Measurements from ENCODE around the gene MOBP. TPM values are rescaled to one million over a fixed set of nuclear protein-coding genes. Genes with fewer than 3 reads are reported as not detected.
"Not testable (repeated sequence)": the region's sequence is repeated elsewhere in the genome, so short reads cannot be mapped to it uniquely, and the experiment has no call there.

MOBP gene, protein sequence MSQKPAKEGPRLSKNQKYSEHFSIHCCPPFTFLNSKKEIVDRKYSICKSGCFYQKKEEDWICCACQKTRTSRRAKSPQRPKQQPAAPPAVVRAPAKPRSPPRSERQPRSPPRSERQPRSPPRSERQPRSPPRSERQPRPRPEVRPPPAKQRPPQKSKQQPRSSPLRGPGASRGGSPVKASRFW
- under 1 TPM in 3 of 5 donors, not detected in 2; 0.29 to 0.92 (median 0.58) TPM for total RNA-seq
- under 1 TPM in 1 of 3 donors, not detected in 2; 0.06 TPM for polyA plus RNA-seq
- long read RNA-seq, donor 1: 0 reads
- long read RNA-seq, donor 2: 0 reads
- long read RNA-seq, donor 3: 0 reads
- long read RNA-seq, donor 4: 0 reads
- long read RNA-seq, donor 5: 0 reads
- long read RNA-seq, donor 6: 0 reads
- long read RNA-seq, donor 7: 0 reads
- long read RNA-seq, donor 8: 0 reads
- long read RNA-seq, donor 9: 0 reads
- long read RNA-seq, donor 10: 0 reads

DNA sequence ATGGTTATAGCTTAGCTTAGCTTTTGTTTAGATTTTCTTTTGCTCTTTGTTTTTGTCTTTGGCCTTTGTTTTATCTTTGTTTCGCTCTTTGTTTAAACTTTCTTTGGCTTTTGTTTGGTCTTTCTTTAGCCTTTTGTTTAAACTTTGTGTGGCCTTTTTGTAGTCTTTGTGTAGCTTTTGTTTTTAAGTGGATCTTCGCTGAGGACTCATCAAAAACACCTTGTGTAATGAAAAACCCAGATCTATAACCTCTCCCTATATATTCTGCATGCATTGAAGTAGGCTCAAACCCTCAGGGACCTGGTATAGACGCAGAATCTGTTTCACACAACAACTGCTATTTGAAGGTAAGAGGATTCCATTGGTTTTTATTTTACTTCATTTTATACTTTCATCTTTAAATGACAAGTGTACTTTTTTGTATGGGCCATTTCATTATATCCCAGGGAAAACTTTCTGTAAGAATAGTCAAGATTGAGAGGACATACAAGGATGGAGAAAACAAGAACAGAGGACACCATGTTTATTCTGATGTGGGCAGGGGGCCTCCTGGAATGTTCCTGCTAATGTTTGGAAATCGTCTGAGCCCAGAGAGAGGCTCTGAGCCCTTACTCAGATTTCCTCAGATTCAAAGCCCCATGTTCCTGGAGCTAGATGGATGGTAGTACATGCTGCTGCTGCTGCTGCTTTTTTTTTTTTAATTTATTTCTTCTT is at the start of gene MOBP:
Gene MOBP, plus strand, starts transcription at position 287 of the 714 bp plus-strand sequence. CDS start 34,390 bp downstream, outside the sequence.
- DNase-seq: no peak
- intact Hi-C loops (cut with DNase I; ENCODE audit: low total_unique reads): no loop called here
- 26 to 37% (median 30%) methylated on average over 4 of the region's 4 CpGs for WGBS, 5 donors
- TF ChIP-seq EP300 (IDR thresholded peaks at IDR 0.05) (no peak), POLR2AphosphoS5 (IDR thresholded peaks at IDR 0.05) (no peak), POLR2A (IDR thresholded peaks at IDR 0.05) (no peak)
- TF ChIP-seq, protein P1, sequence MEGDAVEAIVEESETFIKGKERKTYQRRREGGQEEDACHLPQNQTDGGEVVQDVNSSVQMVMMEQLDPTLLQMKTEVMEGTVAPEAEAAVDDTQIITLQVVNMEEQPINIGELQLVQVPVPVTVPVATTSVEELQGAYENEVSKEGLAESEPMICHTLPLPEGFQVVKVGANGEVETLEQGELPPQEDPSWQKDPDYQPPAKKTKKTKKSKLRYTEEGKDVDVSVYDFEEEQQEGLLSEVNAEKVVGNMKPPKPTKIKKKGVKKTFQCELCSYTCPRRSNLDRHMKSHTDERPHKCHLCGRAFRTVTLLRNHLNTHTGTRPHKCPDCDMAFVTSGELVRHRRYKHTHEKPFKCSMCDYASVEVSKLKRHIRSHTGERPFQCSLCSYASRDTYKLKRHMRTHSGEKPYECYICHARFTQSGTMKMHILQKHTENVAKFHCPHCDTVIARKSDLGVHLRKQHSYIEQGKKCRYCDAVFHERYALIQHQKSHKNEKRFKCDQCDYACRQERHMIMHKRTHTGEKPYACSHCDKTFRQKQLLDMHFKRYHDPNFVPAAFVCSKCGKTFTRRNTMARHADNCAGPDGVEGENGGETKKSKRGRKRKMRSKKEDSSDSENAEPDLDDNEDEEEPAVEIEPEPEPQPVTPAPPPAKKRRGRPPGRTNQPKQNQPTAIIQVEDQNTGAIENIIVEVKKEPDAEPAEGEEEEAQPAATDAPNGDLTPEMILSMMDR (IDR thresholded peaks at IDR 0.05): no peak
- Histone ChIP-seq H3K36me3 (no peaks in the 10 kb centered on the region), H3K27me3 (peaks cover 0 to 5% (median 0%) of the 10 kb centered on the region in 3 donors), H3K4me3 (no peak within 1 kb of the TSS), H3K4me1 (no peaks in the 10 kb centered on the region), H3K9me3 (no peaks in the 10 kb centered on the region), H3K27ac (no peak within 1 kb of the TSS)

DNA sequence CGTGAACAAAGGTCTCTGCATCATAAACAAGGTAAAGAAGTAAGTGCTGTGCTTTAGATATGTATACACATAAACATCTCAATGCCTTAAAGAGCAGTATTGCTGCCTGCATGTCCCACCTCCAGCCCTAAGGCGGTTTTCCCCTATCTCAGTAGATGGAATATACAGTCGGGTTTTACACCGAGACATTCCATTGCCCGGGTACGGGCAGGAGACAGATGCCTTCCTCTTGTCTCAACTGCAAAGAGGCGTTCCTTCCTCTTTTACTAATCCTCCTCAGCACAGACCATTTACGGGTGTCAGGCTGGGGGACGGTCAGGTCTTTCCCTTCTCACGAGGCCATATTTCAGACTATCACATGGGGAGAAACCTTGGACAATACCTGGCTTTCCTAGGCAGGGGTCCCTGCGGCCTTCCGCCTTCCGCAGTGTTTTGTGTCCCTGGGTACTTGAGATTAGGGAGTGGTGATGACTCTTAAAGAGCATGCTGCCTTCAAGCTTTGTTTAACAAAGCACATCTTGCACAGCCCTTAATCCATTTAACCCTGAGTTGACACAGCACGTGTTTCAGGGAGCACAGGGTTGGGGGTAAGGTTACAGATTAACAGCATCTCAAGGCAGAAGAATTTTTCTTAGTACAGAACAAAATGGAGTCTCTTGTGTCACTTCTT is 48.8 kb upstream of the MOBP start:
- DNase-seq; intact Hi-C loops (cut with DNase I; ENCODE audit: low total_unique reads): not testable (repeated sequence)
- 59 to 69% (median 61%) methylated on average over 11 to 14 of the region's 14 CpGs for WGBS, 5 donors

DNA sequence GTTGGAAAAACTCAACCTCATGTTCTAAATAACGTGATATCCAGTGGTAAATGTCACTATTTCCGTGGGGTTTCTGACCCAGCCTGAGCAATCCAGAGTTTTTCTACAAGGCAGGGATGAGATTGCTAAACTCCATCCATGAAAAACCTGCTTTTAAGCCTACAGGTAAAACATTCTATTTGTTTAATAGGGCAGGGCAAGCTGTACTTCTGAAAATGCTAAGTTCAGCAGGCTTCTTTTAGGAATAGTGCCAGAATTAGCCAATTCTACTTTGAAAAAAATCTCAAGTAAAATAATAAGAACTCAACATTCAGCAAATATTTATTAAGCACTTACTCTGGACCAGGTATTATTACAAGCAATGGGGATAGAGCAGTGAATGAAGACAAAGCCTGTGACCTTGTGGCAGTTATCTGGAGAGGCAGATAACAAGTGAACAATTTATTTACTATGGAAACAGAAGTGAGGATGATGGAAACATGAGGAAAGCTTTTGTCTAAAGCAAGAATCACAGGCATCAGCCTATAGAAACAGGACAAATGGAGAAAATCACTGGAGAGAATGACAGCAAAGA is 47.7 kb upstream of the MOBP start:
- TF ChIP-seq, protein P1 (IDR thresholded peaks at IDR 0.05): no peak
- TF ChIP-seq EP300 (IDR thresholded peaks at IDR 0.05): no peak
- no peak for TF ChIP-seq POLR2A (IDR thresholded peaks at IDR 0.05)
- no peak for TF ChIP-seq POLR2AphosphoS5 (IDR thresholded peaks at IDR 0.05)
- H3K4me3 ChIP-seq: no peak overlapping the region
- peaks cover 0 to 4% (median 2%) of the 10 kb centered on the region in 4 donors for H3K4me1 ChIP-seq
- no peaks in the 10 kb centered on the region for H3K27me3 ChIP-seq
- no peak for DNase-seq
- H3K27ac ChIP-seq: no peak overlapping the region
- WGBS, 5 donors: 43 to 68% (median 58%) methylated on average over 2 of the region's 2 CpGs
- H3K9me3 ChIP-seq: no peaks in the 10 kb centered on the region
- H3K36me3 ChIP-seq: peaks cover 0 to 4% (median 1%) of the 10 kb centered on the region in 4 donors
- intact Hi-C loops (cut with DNase I; ENCODE audit: low total_unique reads): no loop called here

More for the DNA sequence above, 48.8 kb upstream of the MOBP start:
- not testable (repeated sequence) for H3K4me3 ChIP-seq, H3K9me3 ChIP-seq, H3K27ac ChIP-seq, H3K27me3 ChIP-seq
- peaks cover 0 to 10% (median 6%) of the 10 kb centered on the region in 4 donors for H3K4me1 ChIP-seq
- H3K36me3 ChIP-seq: peaks cover 3 to 15% (median 12%) of the 10 kb centered on the region in 4 donors

DNA sequence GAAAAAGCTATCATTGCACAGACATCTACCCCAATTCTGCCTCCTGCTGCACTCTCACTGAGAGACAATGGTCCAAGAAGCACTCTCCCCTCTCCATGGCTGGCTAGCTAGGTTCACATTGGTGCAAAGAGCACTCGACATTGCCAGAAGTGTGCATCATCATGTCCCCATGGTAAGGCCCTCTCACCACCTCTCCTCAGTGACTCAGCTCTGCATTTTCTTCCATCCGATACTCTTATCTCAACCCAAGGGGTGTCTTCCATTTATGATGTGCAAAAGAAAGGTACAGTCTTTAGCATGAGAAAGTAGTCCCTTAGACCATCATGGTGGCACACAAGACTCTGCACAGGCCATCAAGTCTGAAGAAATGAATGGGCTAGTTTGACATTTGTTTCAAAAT is 46.9 kb upstream of the MOBP start:
- Histone ChIP-seq H3K36me3 (no peaks in the 10 kb centered on the region), H3K4me3 (no peak overlapping the region), H3K27ac (no peak overlapping the region), H3K27me3 (no peaks in the 10 kb centered on the region), H3K4me1 (peaks cover 0 to 4% (median 2%) of the 10 kb centered on the region in 4 donors), H3K9me3 (no peaks in the 10 kb centered on the region)
- 89 to 96% (median 93%) methylated on average over 2 of the region's 2 CpGs for WGBS, 5 donors
- intact Hi-C loops (cut with DNase I; ENCODE audit: low total_unique reads): no loop called here
- DNase-seq: no peak
- TF ChIP-seq EP300 (IDR thresholded peaks at IDR 0.05) (no peak), POLR2A (IDR thresholded peaks at IDR 0.05) (no peak), POLR2AphosphoS5 (IDR thresholded peaks at IDR 0.05) (no peak)
- TF ChIP-seq, protein P1 (IDR thresholded peaks at IDR 0.05): no peak

Measured in stomach (tissue), 19 donors.